ENCODE measurements around the gene NOCT.
"Not testable (repeated sequence)": the region's sequence is repeated elsewhere in the genome, so short reads cannot be mapped to it uniquely, and the experiment has no call there.

NOCT gene

DNA sequence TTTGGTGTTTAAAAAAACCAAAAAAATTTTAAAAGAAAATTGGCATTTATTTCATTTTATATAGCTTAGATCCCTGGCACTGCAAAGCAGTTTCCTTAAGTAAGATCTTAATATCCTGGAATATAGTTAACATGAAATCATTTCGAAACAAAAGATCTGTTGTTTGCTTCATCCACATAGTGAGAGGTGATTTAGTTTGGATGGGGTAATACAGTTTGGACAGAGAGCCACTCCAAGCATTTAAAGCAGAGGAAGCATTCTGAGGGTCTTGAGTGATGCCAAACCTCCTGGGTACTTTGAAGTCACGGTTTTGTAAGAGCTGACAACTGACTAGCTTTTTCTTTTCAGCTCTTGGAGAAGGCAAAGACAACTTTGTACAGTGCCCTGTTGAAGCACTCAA is 28.7 kb downstream of the NOCT start:
- in situ Hi-C loops (cut with MboI; ENCODE audit: low sequenced_read_pairs), result no loop called here

DNA sequence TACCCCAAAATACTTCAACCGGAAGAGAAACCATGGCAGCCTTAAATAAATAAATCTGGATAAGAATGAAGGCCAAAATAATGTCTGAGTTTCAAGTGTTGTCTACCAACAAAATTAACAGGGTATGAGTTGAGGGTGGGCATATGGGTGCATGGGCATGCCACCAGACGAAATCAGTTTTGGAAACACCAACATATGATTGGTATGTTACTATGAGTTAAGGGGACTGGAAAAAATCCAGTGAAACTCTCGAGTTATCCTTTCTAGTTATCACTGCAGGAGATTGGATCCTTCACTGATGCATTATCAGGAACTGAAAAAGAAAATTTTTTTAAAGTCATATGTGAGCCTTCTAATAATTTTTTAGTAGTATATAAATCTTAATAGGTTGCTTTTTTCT is 32.4 kb downstream of the NOCT start:
- in situ Hi-C loops (cut with MboI; ENCODE audit: low sequenced_read_pairs), result no loop called here

DNA sequence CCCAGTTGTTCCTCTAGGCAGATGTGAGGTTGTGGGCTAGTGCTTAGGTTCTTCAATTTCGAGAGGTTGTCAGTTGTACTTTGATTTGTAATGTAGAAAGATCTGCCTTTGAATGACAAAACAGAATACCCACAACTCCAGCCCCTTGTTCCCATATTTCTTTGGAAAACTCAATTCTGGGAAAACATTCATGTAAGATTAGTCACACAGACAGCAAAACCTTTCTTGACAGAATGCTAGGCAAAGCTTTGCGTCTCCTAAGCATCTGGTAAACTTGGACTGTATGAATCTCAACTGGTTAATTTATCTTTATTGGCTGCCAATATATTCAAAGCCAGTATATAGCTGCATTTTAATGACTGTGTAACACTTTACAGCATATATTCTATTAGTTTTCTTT is 34.9 kb downstream of the NOCT start:
- in situ Hi-C loops (cut with MboI; ENCODE audit: low sequenced_read_pairs), result no loop called here

GRCh38 chr4:139053909-139054308 is 38.3 kb downstream of the NOCT start:
- in situ Hi-C loops (cut with MboI; ENCODE audit: low sequenced_read_pairs), result no loop called here

- in situ Hi-C loops (cut with MboI; ENCODE audit: low sequenced_read_pairs), result no loop called here
Measured at GRCh38 chr4:139054791-139055505, 39.4 kb downstream of the NOCT start.

GRCh38 chr4:139059026-139059425 is 43.4 kb downstream of the NOCT start:
- in situ Hi-C loops (cut with MboI; ENCODE audit: low sequenced_read_pairs), result not testable (repeated sequence)

DNA sequence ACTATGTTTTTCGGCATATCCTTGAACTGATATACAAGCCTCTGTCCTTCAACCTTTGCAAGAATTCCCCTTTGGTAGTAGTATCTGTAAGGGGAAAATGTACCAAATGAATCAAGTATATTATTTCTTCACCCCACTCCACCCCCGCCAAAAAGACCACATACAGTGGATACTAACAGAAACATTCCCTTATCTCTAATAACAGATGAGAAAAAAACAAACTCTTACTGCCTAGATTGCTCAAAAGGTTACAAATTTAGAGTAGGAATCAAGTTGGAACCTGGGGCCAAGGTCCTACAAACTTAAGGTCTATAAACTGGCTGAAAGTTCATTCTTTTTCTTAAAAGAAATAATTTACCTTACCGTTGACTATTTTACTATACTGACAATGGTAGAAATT is 45.0 kb downstream of the NOCT start:
- in situ Hi-C loops (cut with MboI; ENCODE audit: low sequenced_read_pairs), result no loop called here

DNA sequence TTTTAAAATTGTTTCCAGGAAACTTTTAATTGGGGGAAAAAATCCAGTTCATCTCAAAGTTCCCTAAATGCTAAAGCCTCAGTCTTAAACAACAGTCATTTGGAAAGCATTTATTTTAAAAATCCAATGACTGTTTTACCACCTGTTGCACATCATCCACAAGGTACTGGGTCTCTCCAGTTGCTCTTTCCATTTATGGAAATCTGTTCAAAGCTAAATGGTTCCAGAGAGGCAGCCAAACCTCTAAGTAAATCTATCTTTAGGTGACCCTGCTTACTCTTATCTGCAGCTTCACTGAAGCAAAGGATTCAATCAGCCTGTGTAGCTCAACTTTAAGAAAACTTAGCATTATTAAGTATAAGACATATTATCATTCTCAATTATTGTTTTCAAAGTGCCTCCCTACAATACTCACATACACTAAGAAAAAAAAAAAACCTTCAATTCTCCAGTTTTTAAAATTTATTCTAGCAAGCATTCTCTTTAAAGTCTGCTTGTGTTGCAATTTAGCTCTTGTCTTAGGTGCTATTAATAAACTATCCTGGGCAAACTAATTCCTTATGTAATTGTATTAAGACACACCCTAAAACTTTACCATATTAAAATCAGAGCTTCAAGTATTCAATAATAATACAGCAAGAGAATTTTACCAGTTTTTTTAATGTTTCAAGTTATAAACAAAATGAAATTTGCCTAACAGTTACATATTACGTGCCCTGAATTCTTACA is 60.6 kb downstream of the NOCT start:
- in situ Hi-C loops (cut with MboI; ENCODE audit: low sequenced_read_pairs), result no loop called here

GRCh38 chr4:139077567-139078355 is 62.2 kb downstream of the NOCT start:
- in situ Hi-C loops (cut with MboI; ENCODE audit: low sequenced_read_pairs), result no loop called here

GRCh38 chr4:139078926-139079325 is 63.3 kb downstream of the NOCT start:
- in situ Hi-C loops (cut with MboI; ENCODE audit: low sequenced_read_pairs), result no loop called here

DNA sequence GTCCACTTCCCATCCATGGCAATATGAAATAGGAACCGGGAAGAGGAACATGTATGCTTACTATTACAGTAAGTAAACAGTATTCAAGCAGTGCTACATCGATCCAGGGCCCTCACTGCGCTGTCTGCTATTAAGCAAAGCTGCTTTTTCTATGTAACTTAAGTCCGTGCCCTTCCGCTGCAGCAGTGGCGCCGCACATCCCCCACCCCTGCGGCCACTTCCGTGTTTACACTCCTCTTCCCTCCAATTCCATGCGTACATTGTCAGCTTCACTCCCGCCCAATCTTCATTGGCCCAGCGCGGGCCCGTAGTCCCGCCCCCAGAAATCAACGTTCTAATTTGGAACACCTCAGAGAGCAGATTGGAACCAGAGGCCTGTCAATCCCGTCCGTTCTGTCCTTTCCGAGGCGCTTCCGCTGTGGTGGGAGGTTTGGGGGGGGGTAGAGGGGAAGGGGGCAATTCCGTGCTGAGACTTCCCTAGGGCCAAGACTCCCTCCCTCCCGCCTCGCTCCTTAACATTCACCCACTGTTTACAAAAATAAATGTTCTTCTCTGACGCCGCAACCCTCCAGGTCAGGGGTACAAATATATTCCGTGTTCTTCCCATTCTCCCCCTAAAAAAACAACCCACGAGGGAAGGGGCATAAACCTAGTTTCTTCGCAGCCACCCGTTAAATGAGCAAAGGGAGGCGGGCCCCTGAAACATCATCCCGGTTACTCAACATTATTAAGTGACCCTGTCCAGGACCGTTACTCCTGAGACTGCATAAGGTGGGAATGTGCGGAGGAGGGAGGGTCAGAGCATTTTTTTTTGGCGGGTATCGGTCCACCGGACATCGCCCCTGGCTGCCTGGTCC is 67.4 kb downstream of the NOCT start:
- in situ Hi-C loops (cut with MboI; ENCODE audit: low sequenced_read_pairs), result no loop called here

GRCh38 chr4:139083607-139083955 is 68.0 kb downstream of the NOCT start:
- in situ Hi-C loops (cut with MboI; ENCODE audit: low sequenced_read_pairs), result no loop called here

DNA sequence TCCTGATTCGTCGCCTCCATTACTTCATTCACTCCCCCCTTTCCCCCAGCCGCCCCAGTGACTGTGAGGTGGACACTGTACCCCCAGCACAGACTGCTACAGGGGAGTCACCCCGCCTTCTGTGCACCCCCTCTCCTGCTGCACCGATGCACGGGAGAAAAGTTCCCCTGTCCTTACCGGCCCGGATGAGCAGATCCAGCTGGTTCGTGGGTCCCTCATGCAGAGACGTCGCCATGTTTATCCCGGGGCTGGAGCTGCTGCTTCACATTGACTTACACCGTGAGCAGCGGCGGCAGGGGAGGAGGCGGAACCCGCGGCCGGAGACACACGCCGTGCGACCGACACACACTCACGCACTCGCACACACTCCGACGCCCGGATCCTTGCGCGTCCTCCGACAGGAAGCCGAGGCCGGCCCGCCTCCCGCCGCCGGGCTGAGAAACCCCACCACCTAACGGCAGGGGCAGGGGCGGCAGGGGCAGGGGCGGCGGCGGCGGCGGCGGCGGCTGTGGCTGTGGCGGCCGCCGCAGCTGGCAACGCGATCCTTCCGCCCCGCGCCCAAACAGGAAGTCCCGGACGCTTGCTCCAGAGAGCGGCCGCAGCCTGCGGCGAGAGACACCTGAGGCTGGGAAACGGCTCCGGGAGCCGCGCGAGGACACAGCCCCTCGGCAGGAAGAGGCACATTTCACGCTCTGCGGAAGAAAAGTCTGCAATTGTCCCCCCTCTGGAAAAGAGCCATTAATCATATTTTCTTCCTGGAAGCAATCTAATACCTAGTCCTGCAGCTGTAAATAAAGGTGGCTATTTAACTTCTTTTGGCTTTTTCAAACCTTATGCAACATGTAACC is 68.6 kb downstream of the NOCT start:
- in situ Hi-C loops (cut with MboI; ENCODE audit: low sequenced_read_pairs), result no loop called here

DNA sequence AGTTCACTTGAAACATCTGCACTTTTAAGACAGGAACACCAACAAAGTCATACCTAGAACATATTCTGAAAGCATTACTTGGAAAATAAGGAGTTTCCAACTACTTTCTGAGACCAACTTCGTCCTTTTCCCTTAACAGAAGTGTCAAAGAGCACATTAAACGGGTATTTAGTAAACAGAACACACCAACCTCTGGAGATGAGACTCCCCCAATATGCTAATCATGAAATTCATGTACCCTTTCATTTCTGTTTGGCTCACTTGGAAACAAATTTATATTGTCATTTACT is 69.2 kb downstream of the NOCT start:
- in situ Hi-C loops (cut with MboI; ENCODE audit: low sequenced_read_pairs), result no loop called here

- in situ Hi-C loops (cut with MboI; ENCODE audit: low sequenced_read_pairs), result no loop called here
Measured at GRCh38 chr4:139085141-139085540, 69.6 kb downstream of the NOCT start.

- in situ Hi-C loops (cut with MboI; ENCODE audit: low sequenced_read_pairs), result no loop called here
Measured at GRCh38 chr4:139092271-139092670, 76.7 kb downstream of the NOCT start.

Measured in HL-60/S4 treated with retinoic acid at 250 ng/mL for 4 days and 3 days (cell line).